ENCODE results near the gene PADI1. TPM values are rescaled to one million over a fixed set of nuclear protein-coding genes. Genes with fewer than 3 reads are reported as not detected.

The PADI1 gene
- total RNA-seq, 2 experiments from 2014 or later: not detected

GRCh38 chr1:17292299-17293160, 87.6 kb downstream of the PADI1 start:
- no peak overlapping the region for H3K4me3 Mint-ChIP-seq
- no peaks in the 10 kb centered on the region for H3K4me1 Mint-ChIP-seq (ENCODE audit: low read depth)
- TF ChIP-seq CTCF (IDR thresholded peaks at IDR 0.05): no peak
- no peaks in the 10 kb centered on the region for H3K9me3 Mint-ChIP-seq
- H3K36me3 Mint-ChIP-seq (ENCODE audit: low read depth): no peaks in the 10 kb centered on the region
- H3K27ac Mint-ChIP-seq: no peak overlapping the region
- DNase-seq: no peak
- no peak for ATAC-seq
- intact Hi-C loops (cut with micrococcal nuclease): no loop called here
- ChIA-PET CTCF (no interaction called here), POLR2A (no interaction called here)
- H3K27me3 Mint-ChIP-seq: peaks cover 6% of the 10 kb centered on the region

GRCh38 chr1:17293681-17294425, 88.9 kb downstream of the PADI1 start:
- Mint-ChIP-seq H3K36me3 (ENCODE audit: low read depth) (no peaks in the 10 kb centered on the region), H3K9me3 (no peaks in the 10 kb centered on the region), H3K4me3 (no peak overlapping the region), H3K4me1 (ENCODE audit: low read depth) (no peaks in the 10 kb centered on the region), H3K27ac (no peak overlapping the region), H3K27me3 (peaks cover 7% of the 10 kb centered on the region)
- TF ChIP-seq CTCF (IDR thresholded peaks at IDR 0.05): no peak
- intact Hi-C loops (cut with micrococcal nuclease): no loop called here
- POLR2A ChIA-PET: no interaction called here
- ATAC-seq (no peak), DNase-seq (no peak)
- CTCF ChIA-PET: no interaction called here

- intact Hi-C loops (cut with micrococcal nuclease): no loop called here
- Mint-ChIP-seq H3K4me1 (ENCODE audit: low read depth) (no peaks in the 10 kb centered on the region), H3K4me3 (no peak overlapping the region), H3K27ac (no peak overlapping the region), H3K36me3 (ENCODE audit: low read depth) (no peaks in the 10 kb centered on the region), H3K27me3 (peaks cover 8% of the 10 kb centered on the region), H3K9me3 (no peaks in the 10 kb centered on the region)
- no peak for TF ChIP-seq CTCF (IDR thresholded peaks at IDR 0.05)
- POLR2A ChIA-PET: no interaction called here
- DNase-seq: no peak
- ATAC-seq: no peak
- CTCF ChIA-PET: no interaction called here
Observed at GRCh38 chr1:17295292-17295691, 90.4 kb downstream of the PADI1 start.

Small RNA genes within 50 kb of the gene (microRNA-seq; reads per million reads assigned to microRNA genes)
- not detected for gene MIR3972 (ENCODE audit: borderline microRNAs expressed, borderline replicate concordance)

Other genes with a start within 250 kb of the PADI1 start
- gene MFAP2, start 224.5 kb upstream of the PADI1 start, total RNA-seq: not detected
- gene ATP13A2, start 193.2 kb upstream of the PADI1 start, total RNA-seq: 10 to 100 TPM; 21.4 to 24.1 TPM
- 100 to 1,000 TPM; 135 to 148 TPM for gene SDHB, start 151.1 kb upstream of the PADI1 start, total RNA-seq
- not detected for gene PADI2, start 85.7 kb upstream of the PADI1 start, total RNA-seq
- not detected for gene PADI3, start 44.0 kb downstream of the PADI1 start, total RNA-seq
- 1 to 10 TPM; 1.6 to 1.8 TPM for gene PADI4, start 103.1 kb downstream of the PADI1 start, total RNA-seq
- gene PADI6, start 167.1 kb downstream of the PADI1 start, total RNA-seq: not detected
- gene RCC2, start 234.5 kb downstream of the PADI1 start, total RNA-seq: 100 to 1,000 TPM; 145 to 147 TPM

Measured in activated CD8-positive, alpha-beta T cell treated with anti-CD3 and anti-CD28 coated beads for 36 hours (primary cell).